ENCODE results near the gene PRICKLE2. TPM values are rescaled to one million over a fixed set of nuclear protein-coding genes. Genes with fewer than 3 reads are reported as not detected.

PRICKLE2 gene
- total RNA-seq, 1 experiment from 2014 or later, result 3.2 TPM

DNA sequence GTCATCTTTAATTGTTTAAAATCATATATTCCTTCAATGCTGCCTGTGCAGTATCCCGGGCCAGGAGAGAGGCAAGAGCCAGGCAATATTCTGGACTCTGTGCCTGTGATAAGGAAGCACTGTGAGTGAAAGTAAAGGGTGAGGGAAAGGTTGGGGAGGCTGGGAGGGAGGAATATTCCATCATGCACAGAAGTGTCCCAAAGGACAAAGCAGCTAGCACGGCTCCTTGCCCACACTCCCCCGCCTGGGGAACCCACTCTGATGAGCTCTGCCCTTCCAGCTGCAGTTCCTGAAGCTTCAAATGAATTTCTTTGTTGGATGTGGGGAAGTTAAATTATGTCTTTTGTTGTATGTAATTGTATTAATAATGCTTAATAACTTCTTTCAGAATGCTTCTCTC lies 1.5 kb upstream of the PRICKLE2 start:
- H3K79me1 ChIP-seq (ENCODE audit: insufficient read depth, low read depth, low read length, poor library complexity, severe bottlenecking), result no peaks in the 10 kb centered on the region
- WGBS (ENCODE audit: extremely low coverage, insufficient read length, low lambda C conversion rate), result no CpG with 5 or more reads among the region's 3 CpGs
- H3K18ac ChIP-seq (ENCODE audit: insufficient read length, low read depth, low read length), result no peak overlapping the region
- H3K4me2 ChIP-seq (ENCODE audit: insufficient read depth, insufficient read length, low read length), result no peak overlapping the region
- H3K4ac ChIP-seq (ENCODE audit: low read depth, low read length), result no peak overlapping the region
- H3K27me3 ChIP-seq (ENCODE audit: insufficient read depth, low read length), result no peaks in the 10 kb centered on the region
- Mint-ChIP-seq H3K4me3 (no peak overlapping the region), H3K36me3 (ENCODE audit: insufficient read depth in 1 of 3, low read depth in 3 of 3) (no peaks in the 10 kb centered on the region), H3K27ac (no peak overlapping the region), H3K4me1 (peaks cover 42 to 61% of the 10 kb centered on the region in 2 experiments), H3K9me3 (no peaks in the 10 kb centered on the region), H3K27me3 (ENCODE audit: low read depth) (peaks cover 21% of the 10 kb centered on the region)
- no peak overlapping the region for H4K8ac ChIP-seq (replicated peaks; ENCODE audit: insufficient read length, low read depth, low read length)
- no peak for DNase-seq
- no peak overlapping the region for H2BK120ac ChIP-seq (ENCODE audit: low read depth, low read length, poor library complexity, severe bottlenecking)
- no peak overlapping the region for H2BK20ac ChIP-seq (ENCODE audit: low read depth, low read length, poor library complexity, severe bottlenecking)
- no peak overlapping the region for H3K14ac ChIP-seq (ENCODE audit: insufficient read depth, low read length)
- no peak overlapping the region for H4K5ac ChIP-seq (ENCODE audit: insufficient read length, low read depth, low read length)
- H3T11ph ChIP-seq (ENCODE audit: low read length), result no peak overlapping the region
- H3K27ac ChIP-seq (ENCODE audit: insufficient read length, low read depth, low read length), result no peak overlapping the region
- H3K56ac ChIP-seq (ENCODE audit: insufficient read length, low read depth, low read length), result no peak overlapping the region
- no peaks in the 10 kb centered on the region for H3K79me2 ChIP-seq (ENCODE audit: insufficient read depth, low read length)
- no peak overlapping the region for H4K91ac ChIP-seq (ENCODE audit: insufficient read length, low read depth, low read length)
- H2BK5ac ChIP-seq (ENCODE audit: insufficient read length, low read length), result no peak overlapping the region
- no peaks in the 10 kb centered on the region for H3K9me3 ChIP-seq (ENCODE audit: control insufficient read depth, low read depth, low read length)
- H3K23ac ChIP-seq (ENCODE audit: insufficient read length, low read depth, low read length), result no peak overlapping the region
- no peak overlapping the region for H2BK15ac ChIP-seq (ENCODE audit: low read depth, low read length)
- no peak for TF ChIP-seq CTCF (conservative IDR thresholded peaks at IDR 0.05)
- H3K23me2 ChIP-seq (ENCODE audit: insufficient read length, low read depth, low read length, poor library complexity, severe bottlenecking), result no peaks in the 10 kb centered on the region
- H2BK12ac ChIP-seq (ENCODE audit: insufficient read length, low read depth, low read length), result no peak overlapping the region
- H2AFZ ChIP-seq (ENCODE audit: low read length), result no peak overlapping the region
- no peak overlapping the region for H3K9ac ChIP-seq (ENCODE audit: extremely low read depth, insufficient read length, low read length)
- H3K4me1 ChIP-seq (ENCODE audit: insufficient read depth, low read length), result peaks cover 3% of the 10 kb centered on the region; the same call in 1 of the 2 replicates
- H4K20me1 ChIP-seq (ENCODE audit: control insufficient read depth, insufficient read depth, insufficient read length), result no peaks in the 10 kb centered on the region
- no peak overlapping the region for H2AK5ac ChIP-seq (ENCODE audit: insufficient read length, low read length)
